Measurements from ENCODE around the gene CDHR3. TPM values are rescaled to one million over a fixed set of nuclear protein-coding genes. Genes with fewer than 3 reads are reported as not detected.
"Not testable (repeated sequence)": the region's sequence is repeated elsewhere in the genome, so short reads cannot be mapped to it uniquely, and the experiment has no call there.

Gene CDHR3
- total RNA-seq, 1 donor from 2014 or later, result 5.4 TPM

- TF ChIP-seq CTCF (conservative IDR thresholded peaks at IDR 0.05), result no peak
- Mint-ChIP-seq H3K9me3 (peaks cover 7% of the 10 kb centered on the region), H3K27ac (ENCODE audit: unreplicated experiment) (no peak overlapping the region), H3K36me3 (ENCODE audit: low read depth) (peaks cover 20% of the 10 kb centered on the region), H3K4me3 (no peak overlapping the region), H3K4me1 (no peaks in the 10 kb centered on the region), H3K27me3 (ENCODE audit: low read depth) (no peaks in the 10 kb centered on the region)
- DNase-seq (ENCODE audit: low read depth, low spot score), result no peak
Measured at GRCh38 chr7:105951597-105951996, 11.5 kb upstream of the CDHR3 start.

- H3K9me3 Mint-ChIP-seq, result peaks cover 7% of the 10 kb centered on the region
- no peak for DNase-seq (ENCODE audit: low read depth, low spot score)
- no peaks in the 10 kb centered on the region for H3K27me3 Mint-ChIP-seq (ENCODE audit: low read depth)
- H3K4me3 Mint-ChIP-seq, result no peak overlapping the region
- H3K36me3 Mint-ChIP-seq (ENCODE audit: low read depth), result peaks cover 20% of the 10 kb centered on the region
- TF ChIP-seq CTCF (conservative IDR thresholded peaks at IDR 0.05), result no peak
- H3K27ac Mint-ChIP-seq (ENCODE audit: unreplicated experiment), result no peak overlapping the region
- H3K4me1 Mint-ChIP-seq, result no peaks in the 10 kb centered on the region
Measured at GRCh38 chr7:105952917-105953595, 10.0 kb upstream of the CDHR3 start.

GRCh38 chr7:105954711-105955110 lies 8.4 kb upstream of the CDHR3 start:
- TF ChIP-seq CTCF (conservative IDR thresholded peaks at IDR 0.05), result no peak
- no peaks in the 10 kb centered on the region for H3K4me1 Mint-ChIP-seq
- H3K27ac Mint-ChIP-seq (ENCODE audit: unreplicated experiment), result no peak overlapping the region
- DNase-seq (ENCODE audit: low read depth, low spot score), result no peak
- no peak overlapping the region for H3K4me3 Mint-ChIP-seq
- H3K9me3 Mint-ChIP-seq, result peaks cover 7% of the 10 kb centered on the region
- no peaks in the 10 kb centered on the region for H3K27me3 Mint-ChIP-seq (ENCODE audit: low read depth)
- H3K36me3 Mint-ChIP-seq (ENCODE audit: low read depth), result peaks cover 20% of the 10 kb centered on the region

- not testable (repeated sequence) for H3K9me3 Mint-ChIP-seq; H3K27ac Mint-ChIP-seq (ENCODE audit: unreplicated experiment)
- H3K36me3 Mint-ChIP-seq (ENCODE audit: low read depth), result peaks cover 20% of the 10 kb centered on the region
Measured at GRCh38 chr7:105955651-105956466, 7.2 kb upstream of the CDHR3 start.

GRCh38 chr7:105958012-105958411 lies 5.1 kb upstream of the CDHR3 start:
- Mint-ChIP-seq H3K4me3 (no peak overlapping the region), H3K9me3 (no peaks in the 10 kb centered on the region), H3K27me3 (ENCODE audit: low read depth) (no peaks in the 10 kb centered on the region), H3K27ac (ENCODE audit: unreplicated experiment) (no peak overlapping the region), H3K36me3 (ENCODE audit: low read depth) (peaks cover 7% of the 10 kb centered on the region), H3K4me1 (no peaks in the 10 kb centered on the region)
- no peak for DNase-seq (ENCODE audit: low read depth, low spot score)
- TF ChIP-seq CTCF (conservative IDR thresholded peaks at IDR 0.05), result no peak

More at GRCh38 chr7:105955651-105956466, 7.2 kb upstream of the CDHR3 start:
- not testable (repeated sequence) for H3K4me1 Mint-ChIP-seq; H3K27me3 Mint-ChIP-seq (ENCODE audit: low read depth); H3K4me3 Mint-ChIP-seq; DNase-seq (ENCODE audit: low read depth, low spot score)

GRCh38 chr7:105962353-105962752 lies 711 bp upstream of the CDHR3 start:
- Mint-ChIP-seq H3K27me3 (ENCODE audit: low read depth) (no peaks in the 10 kb centered on the region), H3K9me3 (peaks cover 3% of the 10 kb centered on the region), H3K4me1 (no peaks in the 10 kb centered on the region), H3K27ac (ENCODE audit: unreplicated experiment) (no peak overlapping the region), H3K4me3 (no peak overlapping the region), H3K36me3 (ENCODE audit: low read depth) (no peaks in the 10 kb centered on the region)
- TF ChIP-seq CTCF (conservative IDR thresholded peaks at IDR 0.05), result no peak
- no peak for DNase-seq (ENCODE audit: low read depth, low spot score)

All from neural crest cell (in vitro differentiated cells).